ENCODE results near the gene MMP24. TPM values are rescaled to one million over a fixed set of nuclear protein-coding genes. Genes with fewer than 3 reads are reported as not detected.
A peak's percentile ranks its signal among the peaks of the same experiment; 100 is the strongest.
"Not testable (repeated sequence)": the region's sequence is repeated elsewhere in the genome, so short reads cannot be mapped to it uniquely, and the experiment has no call there.

The MMP24 gene
- total RNA-seq, 4 donors from 2014 or later: 0.32 to 4.5 (median 0.61) TPM

GRCh38 chr20:35187584-35188190, 38.8 kb upstream of the MMP24 start:
- H3K9me3 ChIP-seq: no peaks in the 10 kb centered on the region
- in situ Hi-C loops (cut with MboI; ENCODE audit: low pct_ligation_motif_present in 1 of 4, low pct_unique_long_range_greater_than_20kb in 1 of 4, low sequenced_read_pairs in 3 of 4) (no loop called here), intact Hi-C loops (cut with DNase I; ENCODE audit: low total_unique reads) (no loop called here)
- no peak for DNase-seq
- H3K4me1 ChIP-seq: peaks cover 0 to 14% (median 7%) of the 10 kb centered on the region in 4 donors
- WGBS, 2 donors (ENCODE audit: low coverage in 1 of 2): 38 to 69% methylated on average over 5 of the region's 5 CpGs
- peak overlapping the region in 2 of 4 donors; percentile 2 to 16 for H3K27ac ChIP-seq
- TF ChIP-seq POLR2AphosphoS5 (IDR thresholded peaks at IDR 0.05): no peak
- TF ChIP-seq POLR2A (IDR thresholded peaks at IDR 0.05): no peak
- TF ChIP-seq EP300 (IDR thresholded peaks at IDR 0.05; ENCODE audit: low read depth): no peak
- TF ChIP-seq CTCF (IDR thresholded peaks at IDR 0.05): no peak
- H3K27me3 ChIP-seq: no peaks in the 10 kb centered on the region
- no peak overlapping the region for H3K4me3 ChIP-seq
- H3K36me3 ChIP-seq: no peaks in the 10 kb centered on the region

DNA sequence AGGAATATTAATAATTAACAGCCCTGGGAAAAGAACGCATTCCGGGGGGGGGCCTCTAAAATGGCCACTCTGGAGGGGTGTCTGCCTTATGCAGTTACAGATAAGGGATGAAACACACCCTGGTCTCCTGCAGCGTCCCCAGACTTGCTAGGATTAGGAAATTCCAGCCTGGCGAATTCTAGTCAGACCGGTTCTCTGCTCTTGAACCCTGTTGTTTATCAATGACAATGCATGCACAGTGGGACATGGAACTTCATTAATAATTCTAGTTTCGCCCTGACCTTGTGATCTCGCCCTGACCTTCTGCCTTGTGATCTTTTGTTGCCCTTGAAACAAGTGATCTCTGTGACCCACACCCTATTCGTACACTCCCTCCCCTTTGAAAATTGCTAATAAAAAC, 37.3 kb upstream of the MMP24 start:
- H3K4me1 ChIP-seq: peaks cover 0 to 25% (median 7%) of the 10 kb centered on the region in 4 donors

GRCh38 chr20:35190556-35190955, 35.9 kb upstream of the MMP24 start:
- intact Hi-C loops (cut with DNase I; ENCODE audit: low total_unique reads) (no loop called here), in situ Hi-C loops (cut with MboI; ENCODE audit: low pct_ligation_motif_present in 1 of 4, low pct_unique_long_range_greater_than_20kb in 1 of 4, low sequenced_read_pairs in 3 of 4) (no loop called here)
- 78 to 100% methylated on average over 1 to 6 of the region's 6 CpGs for WGBS, 2 donors (ENCODE audit: low coverage in 1 of 2)
- H3K4me3 ChIP-seq: no peak overlapping the region
- no peaks in the 10 kb centered on the region for H3K27me3 ChIP-seq
- no peaks in the 10 kb centered on the region for H3K9me3 ChIP-seq
- H3K36me3 ChIP-seq: no peaks in the 10 kb centered on the region
- H3K27ac ChIP-seq: peak overlapping the region in 1 of 4 donors; percentile 12
- peaks cover 0 to 25% (median 7%) of the 10 kb centered on the region in 4 donors for H3K4me1 ChIP-seq
- no peak for TF ChIP-seq CTCF (IDR thresholded peaks at IDR 0.05)
- no peak for TF ChIP-seq POLR2AphosphoS5 (IDR thresholded peaks at IDR 0.05)
- no peak for TF ChIP-seq EP300 (IDR thresholded peaks at IDR 0.05; ENCODE audit: low read depth)
- TF ChIP-seq POLR2A (IDR thresholded peaks at IDR 0.05): no peak
- no peak for DNase-seq

More for the DNA sequence above, 37.3 kb upstream of the MMP24 start:
- DNase-seq; in situ Hi-C loops (cut with MboI; ENCODE audit: low pct_ligation_motif_present in 1 of 4, low pct_unique_long_range_greater_than_20kb in 1 of 4, low sequenced_read_pairs in 3 of 4); H3K27ac ChIP-seq; H3K4me3 ChIP-seq; H3K36me3 ChIP-seq; H3K9me3 ChIP-seq; intact Hi-C loops (cut with DNase I; ENCODE audit: low total_unique reads); H3K27me3 ChIP-seq: not testable (repeated sequence)
- 74 to 95% methylated on average over 3 to 8 of the region's 8 CpGs for WGBS, 2 donors (ENCODE audit: low coverage in 1 of 2)

- Histone ChIP-seq H3K9me3 (peaks cover 5 to 10% of the 10 kb centered on the region in 2 donors), H3K27ac (peak overlapping the region in 2 of 4 donors; percentile 39 to 47), H3K36me3 (no peaks in the 10 kb centered on the region), H3K27me3 (no peaks in the 10 kb centered on the region), H3K4me1 (peaks cover 0 to 25% (median 7%) of the 10 kb centered on the region in 4 donors), H3K4me3 (no peak overlapping the region)
- no peak for DNase-seq
- intact Hi-C loops (cut with DNase I; ENCODE audit: low total_unique reads): no loop called here
- in situ Hi-C loops (cut with MboI; ENCODE audit: low pct_ligation_motif_present in 1 of 4, low pct_unique_long_range_greater_than_20kb in 1 of 4, low sequenced_read_pairs in 3 of 4): no loop called here
- WGBS, 2 donors (ENCODE audit: low coverage in 1 of 2): 87 to 91% methylated on average over 5 of the region's 5 CpGs
- TF ChIP-seq EP300 (IDR thresholded peaks at IDR 0.05; ENCODE audit: low read depth) (no peak), CTCF (IDR thresholded peaks at IDR 0.05) (no peak), POLR2AphosphoS5 (IDR thresholded peaks at IDR 0.05) (no peak), POLR2A (IDR thresholded peaks at IDR 0.05) (no peak)
Observed at GRCh38 chr20:35191419-35192117, 34.9 kb upstream of the MMP24 start.
